IgD-negative memory B cell (primary cell): Measurements from ENCODE around the gene FOXP1. TPM values are rescaled to one million over a fixed set of nuclear protein-coding genes. Genes with fewer than 3 reads are reported as not detected.
"Not testable (repeated sequence)": the region's sequence is repeated elsewhere in the genome, so short reads cannot be mapped to it uniquely, and the experiment has no call there.

Experiments
- H3K27ac Mint-ChIP-seq, 3 donors: one replicate each; pipeline ENCODE4 v1.8.0; 2020 to 2022; ENCODE audit warnings: mild to moderate bottlenecking in 3 of 3, mixed read lengths in 3 of 3, moderate library complexity in 1 of 3
- H3K27me3 Mint-ChIP-seq: one replicate; pipeline ENCODE4 v1.8.0; 2021; ENCODE audit warnings: mixed read lengths
- H3K36me3 Mint-ChIP-seq: one replicate; pipeline ENCODE4 v1.8.0; 2020; ENCODE audit warnings: mild to moderate bottlenecking, mixed read lengths
- H3K4me1 Mint-ChIP-seq, 3 donors: one replicate each; pipeline ENCODE4 v1.8.0; 2020 to 2022; ENCODE audit warnings: mixed read lengths in 3 of 3, mild to moderate bottlenecking in 1 of 3
- H3K4me3 Mint-ChIP-seq, 4 donors: one replicate each; pipeline ENCODE4 v1.8.0; 2020 to 2022; ENCODE audit warnings: mild to moderate bottlenecking in 4 of 4, mixed read lengths in 4 of 4, moderate library complexity in 3 of 4
- H3K9me3 Mint-ChIP-seq, 3 donors: one replicate each; pipeline ENCODE4 v1.8.0; 2020 to 2021; ENCODE audit warnings: mixed read lengths in 3 of 3, mild to moderate bottlenecking in 1 of 3
- polyA plus RNA-seq: library from polyadenylated mRNA; unstranded; fragments of 300-500 nt; fragmentation: Illumina TruSeq; gene quantifications from one replicate; pipeline ENCODE4 v1.2.3, GENCODE V29; 2021

Gene FOXP1
- polyA plus RNA-seq, 1 donor from 2014 or later: 277 TPM

GRCh38 chr3:71329817-71330216 is 253.7 kb downstream of the FOXP1 start:
- H3K9me3 Mint-ChIP-seq: no peaks in the 10 kb centered on the region
- peaks cover 3% of the 10 kb centered on the region for H3K36me3 Mint-ChIP-seq
- no peak overlapping the region for H3K27ac Mint-ChIP-seq
- H3K4me3 Mint-ChIP-seq: no peak overlapping the region
- peaks cover 1% of the 10 kb centered on the region for H3K27me3 Mint-ChIP-seq
- H3K4me1 Mint-ChIP-seq: peaks cover 0 to 3% (median 0%) of the 10 kb centered on the region in 3 donors

- H3K27ac Mint-ChIP-seq: peak overlapping the region in 1 of 3 donors; percentile 75
- H3K27me3 Mint-ChIP-seq: peaks cover 1% of the 10 kb centered on the region
- peaks cover 0 to 3% (median 0%) of the 10 kb centered on the region in 3 donors for H3K4me1 Mint-ChIP-seq
- H3K36me3 Mint-ChIP-seq: peaks cover 2% of the 10 kb centered on the region
- no peak overlapping the region for H3K4me3 Mint-ChIP-seq
- no peaks in the 10 kb centered on the region for H3K9me3 Mint-ChIP-seq
Observed at GRCh38 chr3:71328926-71329325, 254.6 kb downstream of the FOXP1 start.

- H3K4me1 Mint-ChIP-seq: peaks cover 0 to 1% (median 0%) of the 10 kb centered on the region in 3 donors
- H3K36me3 Mint-ChIP-seq: no peaks in the 10 kb centered on the region
- H3K4me3 Mint-ChIP-seq: no peak overlapping the region
- H3K27ac Mint-ChIP-seq: no peak overlapping the region
- peaks cover 1% of the 10 kb centered on the region for H3K27me3 Mint-ChIP-seq
- H3K9me3 Mint-ChIP-seq: no peaks in the 10 kb centered on the region
Observed at GRCh38 chr3:71327936-71328335, 255.6 kb downstream of the FOXP1 start.

- Mint-ChIP-seq H3K36me3 (no peaks in the 10 kb centered on the region), H3K4me3 (no peak overlapping the region), H3K4me1 (no peaks in the 10 kb centered on the region), H3K27ac (no peak overlapping the region), H3K27me3 (peaks cover 1% of the 10 kb centered on the region), H3K9me3 (no peaks in the 10 kb centered on the region)
Observed at GRCh38 chr3:71325715-71326114, 257.8 kb downstream of the FOXP1 start.

- H3K4me3 Mint-ChIP-seq, H3K27me3 Mint-ChIP-seq, H3K27ac Mint-ChIP-seq, H3K4me1 Mint-ChIP-seq, H3K36me3 Mint-ChIP-seq, H3K9me3 Mint-ChIP-seq: not testable (repeated sequence)
Observed at GRCh38 chr3:71324224-71324623, 259.3 kb downstream of the FOXP1 start.

- H3K9me3 Mint-ChIP-seq: no peaks in the 10 kb centered on the region
- H3K27me3 Mint-ChIP-seq: no peaks in the 10 kb centered on the region
- H3K4me3 Mint-ChIP-seq: no peak overlapping the region
- peaks cover 0 to under 1% (median 0%) of the 10 kb centered on the region in 3 donors for H3K4me1 Mint-ChIP-seq
- H3K27ac Mint-ChIP-seq: no peak overlapping the region
- no peaks in the 10 kb centered on the region for H3K36me3 Mint-ChIP-seq
Observed at GRCh38 chr3:71323558-71323957, 260.0 kb downstream of the FOXP1 start.

- Mint-ChIP-seq H3K27me3 (no peaks in the 10 kb centered on the region), H3K9me3 (no peaks in the 10 kb centered on the region), H3K27ac (no peak overlapping the region), H3K4me3 (no peak overlapping the region), H3K36me3 (no peaks in the 10 kb centered on the region), H3K4me1 (peaks cover 0 to 6% (median 0%) of the 10 kb centered on the region in 3 donors)
Observed at GRCh38 chr3:71322154-71322553, 261.4 kb downstream of the FOXP1 start.

- H3K4me3 Mint-ChIP-seq: no peak overlapping the region
- no peaks in the 10 kb centered on the region for H3K36me3 Mint-ChIP-seq
- H3K4me1 Mint-ChIP-seq: peaks cover 0 to 6% (median 6%) of the 10 kb centered on the region in 3 donors
- H3K27ac Mint-ChIP-seq: no peak overlapping the region
- H3K9me3 Mint-ChIP-seq: no peaks in the 10 kb centered on the region
- H3K27me3 Mint-ChIP-seq: no peaks in the 10 kb centered on the region
Observed at GRCh38 chr3:71319771-71320170, 263.8 kb downstream of the FOXP1 start.

GRCh38 chr3:71318458-71318827 is 265.1 kb downstream of the FOXP1 start:
- Mint-ChIP-seq H3K27me3 (no peaks in the 10 kb centered on the region), H3K9me3 (no peaks in the 10 kb centered on the region), H3K27ac (no peak overlapping the region), H3K36me3 (no peaks in the 10 kb centered on the region), H3K4me3 (no peak overlapping the region), H3K4me1 (peaks cover 0 to 6% (median 6%) of the 10 kb centered on the region in 3 donors)

GRCh38 chr3:71317749-71318457 is 265.6 kb downstream of the FOXP1 start:
- H3K4me1 Mint-ChIP-seq: peaks cover 0 to 6% (median 6%) of the 10 kb centered on the region in 3 donors
- H3K9me3 Mint-ChIP-seq: no peaks in the 10 kb centered on the region
- no peak overlapping the region for H3K4me3 Mint-ChIP-seq
- no peaks in the 10 kb centered on the region for H3K36me3 Mint-ChIP-seq
- no peaks in the 10 kb centered on the region for H3K27me3 Mint-ChIP-seq
- no peak overlapping the region for H3K27ac Mint-ChIP-seq

- Mint-ChIP-seq H3K27me3 (no peaks in the 10 kb centered on the region), H3K9me3 (no peaks in the 10 kb centered on the region), H3K27ac (no peak overlapping the region), H3K4me1 (peaks cover 0 to 6% (median 6%) of the 10 kb centered on the region in 3 donors), H3K4me3 (no peak overlapping the region), H3K36me3 (no peaks in the 10 kb centered on the region)
Observed at GRCh38 chr3:71317140-71317539, 266.4 kb downstream of the FOXP1 start.

- H3K27ac Mint-ChIP-seq: no peak overlapping the region
- no peaks in the 10 kb centered on the region for H3K36me3 Mint-ChIP-seq
- no peaks in the 10 kb centered on the region for H3K9me3 Mint-ChIP-seq
- no peaks in the 10 kb centered on the region for H3K27me3 Mint-ChIP-seq
- H3K4me1 Mint-ChIP-seq: peaks cover 0 to 6% (median 6%) of the 10 kb centered on the region in 3 donors
- no peak overlapping the region for H3K4me3 Mint-ChIP-seq
Observed at GRCh38 chr3:71316066-71316777, 267.3 kb downstream of the FOXP1 start.

GRCh38 chr3:71315431-71315830 is 268.1 kb downstream of the FOXP1 start:
- H3K4me1 Mint-ChIP-seq: peaks cover 0 to 6% (median 6%) of the 10 kb centered on the region in 3 donors
- H3K36me3 Mint-ChIP-seq: no peaks in the 10 kb centered on the region
- H3K27me3 Mint-ChIP-seq: no peaks in the 10 kb centered on the region
- H3K4me3 Mint-ChIP-seq: no peak overlapping the region
- no peaks in the 10 kb centered on the region for H3K9me3 Mint-ChIP-seq
- H3K27ac Mint-ChIP-seq: no peak overlapping the region

- Mint-ChIP-seq H3K27me3 (no peaks in the 10 kb centered on the region), H3K36me3 (peaks cover 2% of the 10 kb centered on the region), H3K4me3 (no peak overlapping the region), H3K27ac (no peak overlapping the region), H3K9me3 (no peaks in the 10 kb centered on the region), H3K4me1 (peaks cover 0 to 6% (median 6%) of the 10 kb centered on the region in 3 donors)
Observed at GRCh38 chr3:71313844-71314243, 269.7 kb downstream of the FOXP1 start.

- Mint-ChIP-seq H3K27ac (peak overlapping the region in 1 of 3 donors; percentile 23), H3K36me3 (peaks cover 2% of the 10 kb centered on the region), H3K4me1 (peaks cover 0 to 6% (median 2%) of the 10 kb centered on the region in 3 donors), H3K27me3 (no peaks in the 10 kb centered on the region), H3K4me3 (no peak overlapping the region), H3K9me3 (no peaks in the 10 kb centered on the region)
Observed at GRCh38 chr3:71312461-71312860, 271.1 kb downstream of the FOXP1 start.

- Mint-ChIP-seq H3K36me3 (peaks cover 2% of the 10 kb centered on the region), H3K4me1 (peaks cover 0 to 6% (median 2%) of the 10 kb centered on the region in 3 donors), H3K27ac (no peak overlapping the region), H3K4me3 (no peak overlapping the region), H3K9me3 (no peaks in the 10 kb centered on the region), H3K27me3 (no peaks in the 10 kb centered on the region)
Observed at GRCh38 chr3:71311661-71312046, 271.9 kb downstream of the FOXP1 start.
